ENCODE results near the gene RGS7. TPM values are rescaled to one million over a fixed set of nuclear protein-coding genes. Genes with fewer than 3 reads are reported as not detected.
A peak's percentile ranks its signal among the peaks of the same experiment; 100 is the strongest.

RGS7 gene
- total RNA-seq, 1 experiment from 2014 or later, result 0.10 TPM

DNA sequence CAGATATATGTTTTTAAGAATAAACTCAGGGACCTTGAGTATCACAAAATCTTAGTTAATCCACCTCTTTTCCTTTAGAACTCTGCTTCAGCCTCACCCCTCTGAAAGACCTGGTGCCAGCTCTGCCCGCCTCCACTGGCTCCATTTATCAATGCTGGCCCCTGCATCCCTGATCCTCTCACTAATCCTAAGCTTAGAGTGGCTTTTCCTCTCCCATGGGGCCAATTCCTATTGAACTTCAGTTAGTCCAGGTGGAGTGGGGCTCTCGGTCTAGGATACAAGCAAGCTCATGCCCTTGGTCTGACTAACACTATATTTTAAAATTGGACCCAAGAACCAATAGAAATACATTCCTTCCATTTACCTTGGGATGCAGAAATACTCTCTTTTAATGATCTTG is 87.0 kb downstream of the RGS7 start:
- BruUV-seq (replicated peaks), result no TSS peak

DNA sequence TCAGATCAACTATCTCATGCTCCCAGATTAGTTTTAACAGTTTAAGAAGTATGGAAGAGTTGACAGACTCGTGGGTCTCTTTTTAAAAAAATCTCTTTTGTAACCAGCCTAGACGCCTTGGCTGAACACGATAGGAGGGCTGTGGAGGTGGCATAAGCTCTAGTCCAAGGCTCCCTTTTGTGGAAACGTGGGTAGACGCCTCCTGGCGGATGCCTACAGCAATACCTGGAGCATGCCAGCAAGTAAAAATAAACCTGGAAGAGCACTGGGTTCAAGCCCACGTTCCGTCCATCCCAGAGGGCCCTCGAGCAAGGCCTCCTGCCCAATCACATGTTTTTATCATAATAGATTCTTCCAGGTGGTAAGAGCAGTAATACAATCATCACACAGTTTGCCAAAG is 87.9 kb downstream of the RGS7 start:
- intact Hi-C loops (cut with micrococcal nuclease; ENCODE audit: unreplicated experiment) (no loop called here), in situ Hi-C loops (cut with HindIII; ENCODE audit: low pct_unique_long_range_greater_than_20kb, low sequenced_read_pairs) (no loop called here)
- H3K4me1 ChIP-seq (ENCODE audit: control insufficient read depth, insufficient read depth, low read length), result no peaks in the 10 kb centered on the region
- TF ChIP-seq TCF7L2 (IDR thresholded peaks at IDR 0.05; ENCODE audit: low read depth, low read length), result no peak
- TF ChIP-seq, protein P1, sequence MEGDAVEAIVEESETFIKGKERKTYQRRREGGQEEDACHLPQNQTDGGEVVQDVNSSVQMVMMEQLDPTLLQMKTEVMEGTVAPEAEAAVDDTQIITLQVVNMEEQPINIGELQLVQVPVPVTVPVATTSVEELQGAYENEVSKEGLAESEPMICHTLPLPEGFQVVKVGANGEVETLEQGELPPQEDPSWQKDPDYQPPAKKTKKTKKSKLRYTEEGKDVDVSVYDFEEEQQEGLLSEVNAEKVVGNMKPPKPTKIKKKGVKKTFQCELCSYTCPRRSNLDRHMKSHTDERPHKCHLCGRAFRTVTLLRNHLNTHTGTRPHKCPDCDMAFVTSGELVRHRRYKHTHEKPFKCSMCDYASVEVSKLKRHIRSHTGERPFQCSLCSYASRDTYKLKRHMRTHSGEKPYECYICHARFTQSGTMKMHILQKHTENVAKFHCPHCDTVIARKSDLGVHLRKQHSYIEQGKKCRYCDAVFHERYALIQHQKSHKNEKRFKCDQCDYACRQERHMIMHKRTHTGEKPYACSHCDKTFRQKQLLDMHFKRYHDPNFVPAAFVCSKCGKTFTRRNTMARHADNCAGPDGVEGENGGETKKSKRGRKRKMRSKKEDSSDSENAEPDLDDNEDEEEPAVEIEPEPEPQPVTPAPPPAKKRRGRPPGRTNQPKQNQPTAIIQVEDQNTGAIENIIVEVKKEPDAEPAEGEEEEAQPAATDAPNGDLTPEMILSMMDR (IDR thresholded peaks at IDR 0.05), result 0 out of 2 replicates have a peak, but pooled peaks have one; percentile 28
- H3K36me3 ChIP-seq (ENCODE audit: control insufficient read depth, insufficient read depth, low read length), result no peaks in the 10 kb centered on the region
- ATAC-seq, result no peak
- no peaks in the 10 kb centered on the region for H3K27me3 ChIP-seq (ENCODE audit: control insufficient read depth, insufficient read depth, low read length)
- ChIA-PET CTCF (no interaction called here), POLR2A (no interaction called here)
- H3K9me3 ChIP-seq (ENCODE audit: control insufficient read depth, insufficient read depth, low read depth, low read length), result peaks cover 5% of the 10 kb centered on the region; the same call in 1 of the 2 replicates
- no peak overlapping the region for H3K27ac ChIP-seq (ENCODE audit: low read length)
- no TSS peak for BruUV-seq (replicated peaks)
- no peak overlapping the region for H3K4me3 ChIP-seq (ENCODE audit: low read depth in 2 of 2, low read length in 2 of 2)
- no peak for DNase-seq (ENCODE audit: low read depth, low spot score)

More for the DNA sequence above, 87.0 kb downstream of the RGS7 start:
- H3K4me3 ChIP-seq (ENCODE audit: low read depth in 2 of 2, low read length in 2 of 2), result no peak overlapping the region
- H3K27me3 ChIP-seq (ENCODE audit: control insufficient read depth, insufficient read depth, low read length), result no peaks in the 10 kb centered on the region
- H3K27ac ChIP-seq (ENCODE audit: low read length), result no peak overlapping the region
- CTCF ChIA-PET, result no interaction called here
- H3K9me3 ChIP-seq (ENCODE audit: control insufficient read depth, insufficient read depth, low read depth, low read length), result peaks cover 5% of the 10 kb centered on the region; the same call in 1 of the 2 replicates
- H3K36me3 ChIP-seq (ENCODE audit: control insufficient read depth, insufficient read depth, low read length), result no peaks in the 10 kb centered on the region
- intact Hi-C loops (cut with micrococcal nuclease; ENCODE audit: unreplicated experiment) (no loop called here), in situ Hi-C loops (cut with HindIII; ENCODE audit: low pct_unique_long_range_greater_than_20kb, low sequenced_read_pairs) (no loop called here)
- no peak for ATAC-seq
- no peaks in the 10 kb centered on the region for H3K4me1 ChIP-seq (ENCODE audit: control insufficient read depth, insufficient read depth, low read length)
- no peak for DNase-seq (ENCODE audit: low read depth, low spot score)
- TF ChIP-seq, protein P2, sequence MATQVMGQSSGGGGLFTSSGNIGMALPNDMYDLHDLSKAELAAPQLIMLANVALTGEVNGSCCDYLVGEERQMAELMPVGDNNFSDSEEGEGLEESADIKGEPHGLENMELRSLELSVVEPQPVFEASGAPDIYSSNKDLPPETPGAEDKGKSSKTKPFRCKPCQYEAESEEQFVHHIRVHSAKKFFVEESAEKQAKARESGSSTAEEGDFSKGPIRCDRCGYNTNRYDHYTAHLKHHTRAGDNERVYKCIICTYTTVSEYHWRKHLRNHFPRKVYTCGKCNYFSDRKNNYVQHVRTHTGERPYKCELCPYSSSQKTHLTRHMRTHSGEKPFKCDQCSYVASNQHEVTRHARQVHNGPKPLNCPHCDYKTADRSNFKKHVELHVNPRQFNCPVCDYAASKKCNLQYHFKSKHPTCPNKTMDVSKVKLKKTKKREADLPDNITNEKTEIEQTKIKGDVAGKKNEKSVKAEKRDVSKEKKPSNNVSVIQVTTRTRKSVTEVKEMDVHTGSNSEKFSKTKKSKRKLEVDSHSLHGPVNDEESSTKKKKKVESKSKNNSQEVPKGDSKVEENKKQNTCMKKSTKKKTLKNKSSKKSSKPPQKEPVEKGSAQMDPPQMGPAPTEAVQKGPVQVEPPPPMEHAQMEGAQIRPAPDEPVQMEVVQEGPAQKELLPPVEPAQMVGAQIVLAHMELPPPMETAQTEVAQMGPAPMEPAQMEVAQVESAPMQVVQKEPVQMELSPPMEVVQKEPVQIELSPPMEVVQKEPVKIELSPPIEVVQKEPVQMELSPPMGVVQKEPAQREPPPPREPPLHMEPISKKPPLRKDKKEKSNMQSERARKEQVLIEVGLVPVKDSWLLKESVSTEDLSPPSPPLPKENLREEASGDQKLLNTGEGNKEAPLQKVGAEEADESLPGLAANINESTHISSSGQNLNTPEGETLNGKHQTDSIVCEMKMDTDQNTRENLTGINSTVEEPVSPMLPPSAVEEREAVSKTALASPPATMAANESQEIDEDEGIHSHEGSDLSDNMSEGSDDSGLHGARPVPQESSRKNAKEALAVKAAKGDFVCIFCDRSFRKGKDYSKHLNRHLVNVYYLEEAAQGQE (IDR thresholded peaks at IDR 0.05; ENCODE audit: insufficient read depth in 1 of 2, low read depth in 2 of 2, low read length in 1 of 2), result no peak
- TF ChIP-seq TCF7L2 (IDR thresholded peaks at IDR 0.05; ENCODE audit: low read depth, low read length), result no peak
- TF ChIP-seq, protein P1 (IDR thresholded peaks at IDR 0.05), result no peak
- TF ChIP-seq SIN3A (IDR thresholded peaks at IDR 0.05; ENCODE audit: borderline replicate concordance, insufficient read depth, low read depth, low read length), result no peak
- no peak for TF ChIP-seq POLR2AphosphoS5 (IDR thresholded peaks at IDR 0.05; ENCODE audit: low read depth, low read length)
- POLR2A ChIA-PET, result no interaction called here
